NOMO-1 treated with DMSO at 0.1 percent for 48 hours (cell line): ENCODE results near the gene HTR1D.
"Not testable (repeated sequence)": the region's sequence is repeated elsewhere in the genome, so short reads cannot be mapped to it uniquely, and the experiment has no call there.

Source experiments
- DNase-seq: peaks from one replicate; lab custom pipeline; 2025; ENCODE audit not compliant: unreplicated experiment; lab: John Stamatoyannopoulos, UW

HTR1D gene, protein sequence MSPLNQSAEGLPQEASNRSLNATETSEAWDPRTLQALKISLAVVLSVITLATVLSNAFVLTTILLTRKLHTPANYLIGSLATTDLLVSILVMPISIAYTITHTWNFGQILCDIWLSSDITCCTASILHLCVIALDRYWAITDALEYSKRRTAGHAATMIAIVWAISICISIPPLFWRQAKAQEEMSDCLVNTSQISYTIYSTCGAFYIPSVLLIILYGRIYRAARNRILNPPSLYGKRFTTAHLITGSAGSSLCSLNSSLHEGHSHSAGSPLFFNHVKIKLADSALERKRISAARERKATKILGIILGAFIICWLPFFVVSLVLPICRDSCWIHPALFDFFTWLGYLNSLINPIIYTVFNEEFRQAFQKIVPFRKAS

DNA sequence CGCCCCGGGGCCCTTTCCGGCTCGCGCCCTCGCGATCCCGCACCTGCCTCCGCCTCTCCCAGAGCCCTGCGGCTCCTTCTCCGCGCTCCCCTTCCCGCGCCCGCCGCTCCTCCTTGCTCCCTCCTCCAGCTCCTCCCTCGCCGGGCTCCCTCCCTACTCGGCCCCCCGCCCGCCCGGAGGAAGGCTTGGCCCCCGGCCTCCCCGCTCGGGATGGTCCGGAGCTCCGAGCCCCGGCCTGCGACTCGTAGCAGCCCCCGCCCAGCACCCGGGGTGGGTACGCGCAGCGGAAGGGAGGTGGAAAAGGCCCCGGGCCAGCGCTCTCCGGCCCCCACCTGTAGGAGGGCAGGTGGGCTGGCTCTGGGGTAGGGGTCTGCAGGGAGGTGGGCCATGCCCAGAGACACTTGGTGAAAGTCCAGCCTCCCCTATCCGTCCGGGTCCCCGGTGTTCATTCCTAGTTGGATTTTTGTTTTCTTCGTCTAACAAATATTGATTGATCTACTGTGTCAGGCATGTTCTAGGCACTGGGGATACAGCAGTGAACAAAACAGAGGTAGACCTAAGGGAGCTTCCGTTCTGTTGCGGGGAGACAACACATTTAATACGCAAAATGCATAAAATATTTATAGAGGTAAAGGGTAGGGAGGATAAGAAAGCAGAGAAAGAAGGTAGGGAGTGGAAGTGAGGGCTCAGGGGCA, at the start of gene HTR1D:
Gene HTR1D (minus strand): TSS at position 82 of the 695 bp plus-strand sequence. CDS start 23,283 bp downstream, outside the sequence.
- no peak for DNase-seq

DNA sequence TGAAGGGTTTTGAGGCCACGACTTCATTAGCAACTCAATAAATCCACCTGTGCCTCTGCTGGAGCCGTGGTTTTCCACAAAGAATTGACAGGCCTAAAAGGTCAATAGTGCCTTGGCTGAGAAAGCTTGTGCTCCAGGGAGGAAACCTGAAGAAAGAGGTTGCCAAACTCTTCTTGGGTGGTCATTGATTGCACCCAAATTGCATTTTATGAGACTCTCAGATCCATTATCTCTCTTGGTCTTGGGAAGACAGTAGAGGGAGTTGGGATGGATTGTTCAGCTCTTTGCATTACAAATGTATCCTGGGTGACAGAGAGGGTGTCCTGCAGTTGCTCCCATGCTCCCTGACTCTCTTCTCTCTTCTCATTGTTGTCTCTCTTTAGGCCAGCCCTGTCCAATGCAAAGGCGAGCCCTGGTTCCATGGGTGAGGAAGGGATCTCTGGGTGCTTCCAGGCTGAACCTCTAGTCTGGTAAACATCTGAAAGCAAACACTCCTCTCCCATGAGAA, 46.1 kb upstream of the HTR1D start:
- no peak for DNase-seq

GRCh38 chr1:23258082-23258481, 40.8 kb upstream of the HTR1D start:
- DNase-seq = not testable (repeated sequence)

DNA sequence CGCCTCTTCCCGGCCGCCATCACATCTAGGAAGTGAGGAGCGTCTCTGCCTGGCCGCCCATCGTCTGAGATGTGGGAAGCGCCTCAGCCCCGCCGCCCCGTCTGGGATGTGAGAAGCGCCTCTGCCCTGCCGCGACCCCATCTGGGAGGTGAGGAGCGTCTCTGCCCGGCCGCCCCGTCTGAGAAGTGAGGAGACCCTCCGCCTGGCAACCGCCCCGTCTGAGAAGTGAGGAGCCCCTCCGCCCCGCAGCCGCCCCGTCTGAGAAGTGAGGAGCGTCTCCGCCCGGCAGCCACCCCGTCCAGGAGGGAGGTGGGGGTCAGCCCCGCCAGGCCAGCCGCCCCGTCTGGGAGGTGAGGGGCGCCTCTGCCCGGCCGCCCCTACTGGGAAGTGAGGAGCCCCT, 40.1 kb upstream of the HTR1D start:
- not testable (repeated sequence) for DNase-seq

DNA sequence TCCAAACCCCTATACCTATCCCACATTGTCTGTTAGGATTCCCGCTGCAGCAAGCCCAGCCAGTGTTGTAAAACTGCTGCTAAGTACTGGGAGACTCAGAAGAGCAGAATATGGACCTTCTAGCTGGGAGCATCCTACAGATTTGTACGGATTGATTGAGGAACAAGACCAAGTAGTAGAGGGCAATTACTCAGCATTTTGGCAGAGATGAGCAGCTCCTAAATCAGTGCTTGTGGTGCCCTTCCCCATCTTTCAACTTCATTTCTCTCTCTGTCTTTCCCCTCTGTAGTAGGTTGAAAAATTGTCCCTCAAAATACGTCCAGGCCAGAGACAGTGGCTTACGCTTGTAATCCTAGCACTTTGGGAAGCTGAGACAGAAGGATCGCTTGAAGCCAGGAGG, 37.3 kb upstream of the HTR1D start:
- DNase-seq = no peak

DNA sequence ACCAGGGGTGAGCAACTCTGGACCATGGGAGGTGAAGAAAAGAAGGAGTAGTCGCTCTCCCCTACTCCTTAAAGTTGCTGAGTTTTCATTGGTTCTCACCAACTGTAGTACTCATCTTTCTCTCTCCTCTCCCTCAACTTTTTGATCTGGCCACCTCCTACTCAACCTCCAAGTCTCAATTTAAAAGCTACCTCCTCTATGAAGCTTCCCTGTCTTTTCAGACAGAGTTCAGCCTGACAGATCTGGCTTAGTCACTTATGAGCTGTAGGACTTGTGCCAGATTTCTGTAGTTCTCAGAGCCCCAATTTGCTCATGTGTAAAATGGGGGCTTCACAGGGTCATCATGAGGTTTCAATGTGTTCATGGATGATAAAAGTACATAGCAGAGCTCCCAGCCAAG, 34.5 kb upstream of the HTR1D start:
- DNase-seq = no peak

- DNase-seq = no peak
These were observed 32.6 kb upstream of the HTR1D start for GRCh38 chr1:23249787-23250454.

DNA sequence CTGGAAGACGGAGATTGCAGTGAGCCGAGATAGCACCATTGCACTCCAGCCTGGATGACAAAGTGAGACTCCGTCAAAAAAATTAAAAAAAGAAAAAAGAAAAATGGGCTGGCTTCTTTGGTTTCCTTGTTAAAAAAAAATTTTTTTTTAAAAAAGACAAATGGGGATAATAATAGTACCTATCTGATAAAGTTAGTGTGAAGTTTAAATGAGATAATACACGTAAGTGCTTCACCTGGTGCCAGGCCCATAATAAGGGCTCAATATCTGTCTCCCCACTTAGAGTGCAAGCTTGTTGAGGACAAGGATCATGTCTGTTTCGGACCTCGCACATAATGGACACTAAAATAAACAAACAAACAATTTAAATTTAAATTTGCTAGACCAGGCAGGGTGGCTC, 30.0 kb upstream of the HTR1D start:
- DNase-seq = no peak

GRCh38 chr1:23246274-23246673, 29.0 kb upstream of the HTR1D start:
- no peak for DNase-seq

DNA sequence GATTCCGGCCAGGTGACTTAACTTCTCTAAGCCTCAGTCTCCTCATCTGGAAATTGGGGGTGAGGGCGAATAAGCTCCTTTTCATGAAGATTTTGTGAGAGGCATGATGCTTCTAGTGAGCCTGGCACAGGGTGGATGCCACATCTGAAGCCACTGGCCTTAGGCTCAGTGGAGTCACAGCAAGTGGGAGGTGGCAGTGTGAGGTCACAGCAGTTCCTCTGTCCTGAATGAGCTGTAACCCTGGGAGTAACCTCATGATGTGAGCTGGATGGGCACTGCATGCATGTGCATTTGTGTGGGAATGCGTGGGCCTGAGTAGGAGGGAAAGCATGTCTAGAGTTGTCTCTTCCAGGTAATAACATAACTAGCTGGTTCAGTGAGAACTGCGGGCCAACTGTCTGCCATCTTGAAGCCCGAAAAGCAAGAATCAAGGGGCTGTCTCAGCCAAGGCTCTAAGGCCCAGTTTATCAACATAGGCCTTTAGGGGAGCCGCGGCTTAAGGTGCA, 27.0 kb upstream of the HTR1D start:
- DNase-seq = no peak

- DNase-seq = no peak
These were observed 25.1 kb upstream of the HTR1D start for GRCh38 chr1:23242414-23242813.

GRCh38 chr1:23239638-23240295, 22.5 kb upstream of the HTR1D start:
- DNase-seq = no peak

DNA sequence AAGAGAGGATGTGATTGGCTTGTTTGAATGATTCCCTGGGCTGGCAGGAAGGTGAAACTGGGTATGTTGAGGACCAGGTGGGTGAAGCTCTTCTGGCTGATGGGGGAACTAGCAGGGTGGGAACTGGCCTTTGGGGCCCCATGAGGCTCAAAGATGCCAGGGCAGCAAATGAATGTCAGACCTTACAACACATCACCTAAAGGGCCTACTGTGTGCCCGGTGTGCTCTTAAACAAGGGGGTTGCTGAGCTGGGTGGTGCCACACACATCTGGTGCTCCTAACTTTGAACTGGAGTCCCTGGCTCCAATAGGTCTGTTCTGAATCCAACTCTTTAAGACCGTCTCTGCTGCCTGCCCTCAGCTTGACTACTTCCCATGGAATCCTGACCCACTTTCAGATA, 21.3 kb upstream of the HTR1D start:
- no peak for DNase-seq

DNA sequence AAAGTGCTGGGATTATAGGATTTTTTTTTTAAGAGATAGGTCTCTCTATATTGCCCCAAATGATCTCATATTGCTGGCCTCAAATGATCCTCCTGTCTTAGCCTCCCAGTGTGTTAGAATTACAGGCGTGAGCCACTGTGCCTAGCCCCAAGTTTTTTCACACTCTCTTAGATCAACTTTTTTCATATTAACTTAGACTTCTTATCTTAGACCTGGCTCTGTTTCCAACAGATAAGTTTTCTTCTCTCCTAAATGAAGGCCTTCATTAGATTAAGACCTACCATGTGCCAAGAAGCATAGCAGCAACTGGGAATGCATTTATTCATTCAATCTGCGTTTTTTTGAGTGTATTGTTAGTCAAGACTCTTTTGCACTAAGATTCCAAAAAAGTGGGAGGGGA, 20.2 kb upstream of the HTR1D start:
- no peak for DNase-seq

DNA sequence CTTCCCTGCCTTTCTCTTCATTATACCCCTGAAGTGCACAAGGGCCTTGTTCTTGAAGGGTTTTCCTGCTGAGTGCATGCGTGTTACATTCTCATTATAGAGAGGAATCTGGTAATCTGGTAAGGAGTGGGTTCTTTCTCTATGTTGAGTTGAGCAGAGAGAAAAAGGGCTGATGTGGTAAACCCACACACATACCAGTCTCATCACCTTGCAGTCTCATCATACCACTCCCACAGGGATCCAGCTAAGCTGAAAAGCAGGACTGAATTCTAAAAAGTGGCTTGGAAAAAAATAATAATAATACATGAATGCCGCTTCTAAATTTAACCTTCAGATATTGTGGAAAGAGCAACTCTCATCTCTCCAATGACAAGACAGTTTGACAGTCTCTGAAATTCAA, 10.5 kb upstream of the HTR1D start:
- DNase-seq = no peak

DNA sequence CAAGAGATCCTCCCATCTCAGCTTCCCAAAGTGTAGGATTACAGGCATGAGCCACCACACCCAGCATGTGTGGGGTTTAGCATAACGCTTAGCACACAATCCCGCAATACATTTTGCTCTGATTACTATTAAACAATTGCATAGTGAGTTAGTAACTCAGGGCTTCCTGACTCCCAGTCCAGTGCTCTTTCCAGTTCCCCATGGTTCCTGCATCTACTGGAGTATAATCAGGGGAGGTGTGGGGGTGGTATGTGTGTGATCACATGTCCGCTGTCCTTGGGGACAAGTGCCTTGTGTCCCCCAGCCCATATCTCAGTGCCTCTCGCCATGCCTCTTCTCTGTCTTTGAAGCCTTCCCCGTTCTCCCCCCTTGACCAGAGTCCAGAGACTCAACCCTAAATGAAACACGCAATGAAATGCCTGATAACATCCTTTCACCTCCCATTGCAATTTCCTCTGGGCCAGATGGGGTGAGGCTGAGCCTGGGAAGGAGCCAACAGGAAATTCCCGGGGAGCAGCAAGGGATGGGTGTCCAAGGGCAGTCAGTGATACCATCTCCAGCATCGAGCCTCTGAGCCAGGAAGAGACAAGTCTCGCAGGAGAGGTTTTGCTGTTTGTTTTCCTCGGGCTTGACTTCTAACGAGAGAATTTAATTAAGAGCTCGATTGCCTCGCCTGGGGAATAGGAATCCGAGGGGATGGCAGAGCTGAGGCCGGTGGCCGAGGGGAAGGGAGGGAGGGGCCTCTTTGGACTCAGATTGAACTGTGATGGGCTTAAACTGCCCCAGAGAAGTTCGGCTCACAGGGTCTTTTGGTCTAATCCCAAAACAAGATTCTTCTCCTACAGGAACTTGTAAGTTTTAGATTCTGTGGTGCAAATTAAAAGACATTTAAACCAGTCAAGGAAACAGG, 7.7 kb upstream of the HTR1D start:
- no peak for DNase-seq

DNA sequence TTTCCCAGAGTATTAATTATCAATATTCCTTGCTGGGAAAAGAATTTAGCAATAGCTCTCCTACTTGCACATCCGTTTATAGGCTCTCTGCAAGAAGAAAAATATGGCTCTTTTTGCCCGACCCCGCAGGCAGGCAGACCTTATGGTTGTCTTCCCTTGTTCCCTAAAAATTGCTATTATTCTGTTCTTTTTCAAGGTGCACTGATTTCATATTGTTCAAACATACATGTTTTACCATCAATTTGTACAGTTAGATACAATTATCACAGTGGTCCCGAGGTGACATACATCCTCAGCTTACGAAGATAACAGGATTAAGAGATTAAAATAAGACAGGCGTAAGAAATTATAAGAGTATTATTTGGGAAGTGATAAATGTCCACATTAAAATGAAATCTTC, 6.7 kb upstream of the HTR1D start:
- not testable (repeated sequence) for DNase-seq

- not testable (repeated sequence) for DNase-seq
These were observed 6.2 kb upstream of the HTR1D start for GRCh38 chr1:23223490-23223951.

GRCh38 chr1:23222742-23223141, 5.4 kb upstream of the HTR1D start:
- no peak for DNase-seq

DNA sequence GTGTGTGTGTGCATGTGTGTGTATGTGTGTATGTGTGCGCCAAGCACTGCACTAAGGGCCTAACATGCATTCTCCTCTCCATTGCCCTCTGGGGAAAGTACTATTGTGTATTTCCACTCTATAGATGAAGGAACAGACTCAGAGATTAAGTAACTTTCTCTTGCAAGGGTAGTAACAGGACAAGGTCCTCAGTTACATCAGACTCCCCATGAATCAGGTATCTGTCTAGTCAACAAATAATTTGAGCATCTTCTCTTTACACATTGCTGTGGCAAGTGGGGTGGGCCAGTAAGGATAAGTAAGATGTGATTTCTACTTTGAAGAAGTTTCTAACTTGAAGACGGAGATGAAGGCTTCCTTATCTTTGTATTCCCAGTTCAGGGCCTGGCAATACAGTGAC, 5.0 kb upstream of the HTR1D start:
- no peak for DNase-seq
